Measurements from ENCODE around the gene MAP2K7. TPM values are rescaled to one million over a fixed set of nuclear protein-coding genes. Genes with fewer than 3 reads are reported as not detected.
"Not testable (repeated sequence)": the region's sequence is repeated elsewhere in the genome, so short reads cannot be mapped to it uniquely, and the experiment has no call there.

Gene MAP2K7
- total RNA-seq, 1 donor from 2014 or later, result 24.2 TPM

DNA sequence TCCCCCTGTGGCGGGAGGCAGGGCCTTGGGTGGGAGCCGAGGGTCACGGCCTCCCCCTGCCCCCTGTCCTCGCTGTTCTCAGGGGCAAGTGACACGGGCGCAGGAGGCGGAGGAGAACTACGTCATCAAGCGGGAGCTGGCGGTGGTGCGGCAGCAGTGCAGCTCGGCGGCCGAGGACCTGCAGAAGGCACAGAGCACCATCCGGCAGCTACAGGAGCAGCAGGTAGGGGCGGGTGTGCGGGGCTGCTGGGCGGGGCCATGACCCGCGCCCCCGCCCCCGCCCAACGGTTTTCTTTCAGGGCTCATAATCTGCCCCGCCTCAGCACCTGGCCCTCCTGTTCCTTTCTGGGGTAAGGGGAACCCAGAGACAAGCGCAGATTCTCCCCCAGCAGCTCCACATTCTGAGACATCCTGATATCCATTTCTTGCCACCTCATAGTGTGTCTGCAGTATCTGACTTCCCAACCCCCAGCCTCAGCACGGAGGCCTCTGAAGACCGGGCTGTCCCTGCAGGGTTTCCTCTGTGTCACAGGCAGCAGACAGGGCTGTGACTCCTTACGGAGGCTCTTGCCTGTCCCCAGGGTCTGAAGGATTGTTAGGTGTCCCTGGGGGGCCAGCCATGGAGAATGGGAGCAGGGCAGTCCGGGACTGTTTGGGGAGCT is 45.4 kb upstream of the MAP2K7 start:
- H3K9me3 ChIP-seq (replicated peaks), result no peaks in the 10 kb centered on the region
- no peak overlapping the region for H3K27ac ChIP-seq (replicated peaks)
- peaks cover 8% of the 10 kb centered on the region for H3K36me3 ChIP-seq
- peaks cover 22% of the 10 kb centered on the region for H3K4me1 ChIP-seq
- no peak overlapping the region for H3K4me3 ChIP-seq
- DNase-seq, result no peak
- peaks cover 18% of the 10 kb centered on the region for H3K27me3 ChIP-seq (ENCODE audit: low read depth)
- intact Hi-C loops (cut with micrococcal nuclease), result no loop called here
- TF ChIP-seq, protein P1, sequence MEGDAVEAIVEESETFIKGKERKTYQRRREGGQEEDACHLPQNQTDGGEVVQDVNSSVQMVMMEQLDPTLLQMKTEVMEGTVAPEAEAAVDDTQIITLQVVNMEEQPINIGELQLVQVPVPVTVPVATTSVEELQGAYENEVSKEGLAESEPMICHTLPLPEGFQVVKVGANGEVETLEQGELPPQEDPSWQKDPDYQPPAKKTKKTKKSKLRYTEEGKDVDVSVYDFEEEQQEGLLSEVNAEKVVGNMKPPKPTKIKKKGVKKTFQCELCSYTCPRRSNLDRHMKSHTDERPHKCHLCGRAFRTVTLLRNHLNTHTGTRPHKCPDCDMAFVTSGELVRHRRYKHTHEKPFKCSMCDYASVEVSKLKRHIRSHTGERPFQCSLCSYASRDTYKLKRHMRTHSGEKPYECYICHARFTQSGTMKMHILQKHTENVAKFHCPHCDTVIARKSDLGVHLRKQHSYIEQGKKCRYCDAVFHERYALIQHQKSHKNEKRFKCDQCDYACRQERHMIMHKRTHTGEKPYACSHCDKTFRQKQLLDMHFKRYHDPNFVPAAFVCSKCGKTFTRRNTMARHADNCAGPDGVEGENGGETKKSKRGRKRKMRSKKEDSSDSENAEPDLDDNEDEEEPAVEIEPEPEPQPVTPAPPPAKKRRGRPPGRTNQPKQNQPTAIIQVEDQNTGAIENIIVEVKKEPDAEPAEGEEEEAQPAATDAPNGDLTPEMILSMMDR (IDR thresholded peaks at IDR 0.05; ENCODE audit: borderline replicate concordance), result no peak

GRCh38 chr19:7859087-7859486 is 44.6 kb upstream of the MAP2K7 start:
- H3K9me3 ChIP-seq (replicated peaks); H3K36me3 ChIP-seq; H3K27ac ChIP-seq (replicated peaks); intact Hi-C loops (cut with micrococcal nuclease); DNase-seq; H3K4me3 ChIP-seq: not testable (repeated sequence)
- H3K4me1 ChIP-seq, result peaks cover 22% of the 10 kb centered on the region
- peaks cover 26% of the 10 kb centered on the region for H3K27me3 ChIP-seq (ENCODE audit: low read depth)

GRCh38 chr19:7859831-7860713 is 43.6 kb upstream of the MAP2K7 start:
- Histone ChIP-seq H3K36me3 (peaks cover 8% of the 10 kb centered on the region), H3K9me3 (replicated peaks) (no peaks in the 10 kb centered on the region), H3K27me3 (ENCODE audit: low read depth) (peaks cover 35% of the 10 kb centered on the region), H3K27ac (replicated peaks) (no peak overlapping the region), H3K4me3 (no peak overlapping the region), H3K4me1 (peaks cover 22% of the 10 kb centered on the region)
- intact Hi-C loops (cut with micrococcal nuclease), result no loop called here
- TF ChIP-seq, protein P1 (IDR thresholded peaks at IDR 0.05; ENCODE audit: borderline replicate concordance), result no peak
- no peak for DNase-seq

DNA sequence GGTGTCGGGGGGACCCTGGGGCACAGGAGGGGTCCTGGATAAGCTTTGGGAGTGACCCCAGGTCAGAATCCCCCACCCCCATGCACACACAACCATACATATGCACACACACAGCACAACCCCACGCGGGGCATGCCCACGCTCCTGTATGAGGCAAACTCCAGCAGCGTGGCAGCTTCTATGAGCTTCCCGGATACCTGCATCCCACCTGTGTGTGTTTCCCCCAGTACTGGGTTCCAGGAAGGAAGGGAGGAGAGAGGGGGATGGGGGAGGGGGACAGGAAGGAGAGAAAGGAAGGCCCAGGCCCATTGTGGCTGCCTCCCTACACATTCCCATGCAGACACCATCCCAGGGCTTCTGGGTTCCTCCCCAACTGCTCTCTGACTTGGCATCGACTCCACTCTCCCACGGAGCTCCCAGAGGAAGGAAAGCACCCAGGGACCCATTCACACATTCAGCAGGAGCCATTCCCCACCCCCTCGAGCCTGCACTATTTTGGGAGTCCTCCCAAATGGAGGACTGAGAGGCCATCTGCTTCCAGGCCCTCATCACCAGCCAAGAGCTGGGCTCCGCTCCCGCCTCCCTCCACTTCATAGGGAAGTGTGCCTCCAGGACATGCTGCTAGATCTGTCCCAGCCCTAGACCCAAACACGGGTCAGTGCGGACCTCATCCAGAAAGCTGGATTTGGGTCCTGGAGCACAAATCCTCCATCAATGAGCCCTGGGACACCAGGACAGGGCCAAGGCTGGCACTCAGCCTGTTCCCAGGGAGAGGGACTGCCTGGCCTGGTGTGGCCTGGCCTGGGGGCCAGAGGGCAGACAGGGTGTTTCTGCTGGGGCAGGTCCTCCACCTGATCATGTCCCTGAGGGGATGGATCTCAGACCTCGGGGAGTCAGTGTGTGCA is 42.7 kb upstream of the MAP2K7 start:
- intact Hi-C loops (cut with micrococcal nuclease), result no loop called here
- H3K36me3 ChIP-seq, result peaks cover 8% of the 10 kb centered on the region
- TF ChIP-seq, protein P1 (IDR thresholded peaks at IDR 0.05; ENCODE audit: borderline replicate concordance), result no peak
- peaks cover 22% of the 10 kb centered on the region for H3K4me1 ChIP-seq
- H3K9me3 ChIP-seq (replicated peaks), result no peaks in the 10 kb centered on the region
- H3K27ac ChIP-seq (replicated peaks), result no peak overlapping the region
- no peak for DNase-seq
- no peak overlapping the region for H3K4me3 ChIP-seq
- H3K27me3 ChIP-seq (ENCODE audit: low read depth), result peaks cover 37% of the 10 kb centered on the region

- Histone ChIP-seq H3K9me3 (replicated peaks) (no peaks in the 10 kb centered on the region), H3K27me3 (ENCODE audit: low read depth) (peaks cover 45% of the 10 kb centered on the region), H3K4me3 (peak overlapping the region; percentile 44), H3K27ac (replicated peaks) (no peak overlapping the region), H3K4me1 (peaks cover 22% of the 10 kb centered on the region), H3K36me3 (peaks cover 8% of the 10 kb centered on the region)
- no peak for DNase-seq
- TF ChIP-seq, protein P1 (IDR thresholded peaks at IDR 0.05; ENCODE audit: borderline replicate concordance), result no peak
- intact Hi-C loops (cut with micrococcal nuclease), result no loop called here
Observed at GRCh38 chr19:7861619-7862412, 41.9 kb upstream of the MAP2K7 start.
